ENCODE results near the gene TOM1.

The TOM1 gene

GRCh38 chr22:35367331-35367886 is 67.7 kb downstream of the TOM1 start:
- peak in 1 of 56 donors; percentile 17 for DNase-seq

- DNase-seq = no peak
Measured at GRCh38 chr22:35368386-35368785, 68.7 kb downstream of the TOM1 start.

GRCh38 chr22:35369996-35370395 is 70.3 kb downstream of the TOM1 start:
- DNase-seq = no peak

- DNase-seq = peak in 2 of 56 donors; percentile 1 to 39
Measured at GRCh38 chr22:35373781-35374180, 74.1 kb downstream of the TOM1 start.

GRCh38 chr22:35375031-35375430 is 75.3 kb downstream of the TOM1 start:
- DNase-seq = no peak

GRCh38 chr22:35375526-35375925 is 75.8 kb downstream of the TOM1 start:
- DNase-seq = no peak

- peak in 53 of 56 donors; percentile 15 to 88 (median 66) for DNase-seq
Measured at GRCh38 chr22:35376728-35377472, 77.2 kb downstream of the TOM1 start.

GRCh38 chr22:35377735-35378134 is 78.0 kb downstream of the TOM1 start:
- DNase-seq = peak in 1 of 56 donors; percentile 22

GRCh38 chr22:35378621-35379020 is 78.9 kb downstream of the TOM1 start:
- DNase-seq = no peak

- no peak for DNase-seq
Measured at GRCh38 chr22:35379146-35379993, 79.7 kb downstream of the TOM1 start.

GRCh38 chr22:35380013-35380412 is 80.3 kb downstream of the TOM1 start:
- no peak for DNase-seq

GRCh38 chr22:35380537-35381423 is 81.1 kb downstream of the TOM1 start, which contains the start of gene HMOX1:
HMOX1 (plus strand) TSS chr22:35381096; CDS start chr22:35381174, 78 bp downstream.
- DNase-seq = peak in 55 of 56 donors; percentile 7 to 90 (median 74)

- peak in 3 of 56 donors; percentile 42 to 44 (median 44) for DNase-seq
Measured at GRCh38 chr22:35381424-35382009, 81.8 kb downstream of the TOM1 start.

GRCh38 chr22:35383679-35384071 is 84.0 kb downstream of the TOM1 start:
- DNase-seq = no peak

GRCh38 chr22:35384527-35384926 is 84.8 kb downstream of the TOM1 start:
- no peak for DNase-seq

GRCh38 chr22:35384975-35385588 is 85.4 kb downstream of the TOM1 start:
- DNase-seq = no peak

GRCh38 chr22:35386670-35387288 is 87.1 kb downstream of the TOM1 start:
- DNase-seq = no peak

GRCh38 chr22:35390933-35391332 is 91.2 kb downstream of the TOM1 start:
- no peak for DNase-seq

- DNase-seq = no peak
Measured at GRCh38 chr22:35392357-35392756, 92.7 kb downstream of the TOM1 start.
